HL-60 (cell line): ENCODE results near the gene PTPRU.

Experiments
- GABPA ChIP-seq: IDR thresholded peaks from 2 replicates; pipeline ENCODE4 v1.6.1; 2012; ENCODE audit warnings: low read depth
- POLR2AphosphoS5 ChIP-seq: IDR thresholded peaks from 2 replicates; pipeline ENCODE4 v1.6.1; 2012; ENCODE audit warnings: low read depth
- TF ChIP-seq, protein P1 (sequence below): IDR thresholded peaks from one replicate; pipeline ENCODE4 v1.5.1; 2011; ENCODE audit warnings: low read length, control low read depth, inconsistent platforms; ENCODE audit not compliant: insufficient read depth
- TF ChIP-seq, protein P2 (sequence below): IDR thresholded peaks from 2 replicates; pipeline ENCODE4 v1.6.1; 2012; ENCODE audit warnings: low read depth; ENCODE audit not compliant: insufficient replicate concordance

DNA sequence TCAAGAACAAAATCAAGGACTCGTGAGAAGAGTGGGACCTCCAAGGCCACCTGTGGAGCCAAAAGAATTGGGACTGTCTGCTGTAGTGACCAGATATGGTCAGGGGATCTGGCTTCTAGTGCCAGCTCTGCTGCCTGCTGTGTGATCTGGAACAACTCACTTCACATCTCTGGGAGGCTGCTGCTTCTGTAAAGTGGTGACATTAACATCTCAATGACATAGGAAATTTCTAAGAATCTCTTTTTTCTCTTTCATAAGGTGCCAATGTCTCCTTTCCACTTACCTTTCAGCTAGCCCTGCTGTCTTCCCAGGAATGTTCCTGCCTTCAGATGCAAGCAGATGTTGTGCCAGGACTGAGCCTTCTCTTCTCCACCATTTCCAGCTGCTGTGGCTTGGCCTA is 49.6 kb upstream of the PTPRU start:
- TF ChIP-seq POLR2AphosphoS5, result no peak
- TF ChIP-seq, protein P1, sequence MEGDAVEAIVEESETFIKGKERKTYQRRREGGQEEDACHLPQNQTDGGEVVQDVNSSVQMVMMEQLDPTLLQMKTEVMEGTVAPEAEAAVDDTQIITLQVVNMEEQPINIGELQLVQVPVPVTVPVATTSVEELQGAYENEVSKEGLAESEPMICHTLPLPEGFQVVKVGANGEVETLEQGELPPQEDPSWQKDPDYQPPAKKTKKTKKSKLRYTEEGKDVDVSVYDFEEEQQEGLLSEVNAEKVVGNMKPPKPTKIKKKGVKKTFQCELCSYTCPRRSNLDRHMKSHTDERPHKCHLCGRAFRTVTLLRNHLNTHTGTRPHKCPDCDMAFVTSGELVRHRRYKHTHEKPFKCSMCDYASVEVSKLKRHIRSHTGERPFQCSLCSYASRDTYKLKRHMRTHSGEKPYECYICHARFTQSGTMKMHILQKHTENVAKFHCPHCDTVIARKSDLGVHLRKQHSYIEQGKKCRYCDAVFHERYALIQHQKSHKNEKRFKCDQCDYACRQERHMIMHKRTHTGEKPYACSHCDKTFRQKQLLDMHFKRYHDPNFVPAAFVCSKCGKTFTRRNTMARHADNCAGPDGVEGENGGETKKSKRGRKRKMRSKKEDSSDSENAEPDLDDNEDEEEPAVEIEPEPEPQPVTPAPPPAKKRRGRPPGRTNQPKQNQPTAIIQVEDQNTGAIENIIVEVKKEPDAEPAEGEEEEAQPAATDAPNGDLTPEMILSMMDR, result no peak
- no peak for TF ChIP-seq GABPA
- TF ChIP-seq, protein P2, sequence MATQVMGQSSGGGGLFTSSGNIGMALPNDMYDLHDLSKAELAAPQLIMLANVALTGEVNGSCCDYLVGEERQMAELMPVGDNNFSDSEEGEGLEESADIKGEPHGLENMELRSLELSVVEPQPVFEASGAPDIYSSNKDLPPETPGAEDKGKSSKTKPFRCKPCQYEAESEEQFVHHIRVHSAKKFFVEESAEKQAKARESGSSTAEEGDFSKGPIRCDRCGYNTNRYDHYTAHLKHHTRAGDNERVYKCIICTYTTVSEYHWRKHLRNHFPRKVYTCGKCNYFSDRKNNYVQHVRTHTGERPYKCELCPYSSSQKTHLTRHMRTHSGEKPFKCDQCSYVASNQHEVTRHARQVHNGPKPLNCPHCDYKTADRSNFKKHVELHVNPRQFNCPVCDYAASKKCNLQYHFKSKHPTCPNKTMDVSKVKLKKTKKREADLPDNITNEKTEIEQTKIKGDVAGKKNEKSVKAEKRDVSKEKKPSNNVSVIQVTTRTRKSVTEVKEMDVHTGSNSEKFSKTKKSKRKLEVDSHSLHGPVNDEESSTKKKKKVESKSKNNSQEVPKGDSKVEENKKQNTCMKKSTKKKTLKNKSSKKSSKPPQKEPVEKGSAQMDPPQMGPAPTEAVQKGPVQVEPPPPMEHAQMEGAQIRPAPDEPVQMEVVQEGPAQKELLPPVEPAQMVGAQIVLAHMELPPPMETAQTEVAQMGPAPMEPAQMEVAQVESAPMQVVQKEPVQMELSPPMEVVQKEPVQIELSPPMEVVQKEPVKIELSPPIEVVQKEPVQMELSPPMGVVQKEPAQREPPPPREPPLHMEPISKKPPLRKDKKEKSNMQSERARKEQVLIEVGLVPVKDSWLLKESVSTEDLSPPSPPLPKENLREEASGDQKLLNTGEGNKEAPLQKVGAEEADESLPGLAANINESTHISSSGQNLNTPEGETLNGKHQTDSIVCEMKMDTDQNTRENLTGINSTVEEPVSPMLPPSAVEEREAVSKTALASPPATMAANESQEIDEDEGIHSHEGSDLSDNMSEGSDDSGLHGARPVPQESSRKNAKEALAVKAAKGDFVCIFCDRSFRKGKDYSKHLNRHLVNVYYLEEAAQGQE, result no peak
